HEK293T (cell line): ENCODE measurements around the gene HSD3B2.

Experiments used
- CTCF ChIA-PET: fragments of 350-600 bp; formaldehyde crosslinking; extraction: SDS; loops from one replicate; lab custom pipeline; 2021; ENCODE audit warnings: antibody characterized with exemption, inconsistent platforms; lab: Yijun Ruan, JAX
- POLR2A ChIA-PET: fragments of 350-600 bp; formaldehyde crosslinking; extraction: SDS; loops from one replicate; lab custom pipeline; 2020; ENCODE audit warnings: antibody characterized with exemption, inconsistent platforms; lab: Yijun Ruan, JAX
- DNase-seq: peaks from one replicate; pipeline ENCODE4 v3.0.0; 2012; ENCODE audit warnings: mixed read lengths; ENCODE audit errors: extremely low spot score
- ARNT ChIP-seq: fragments of 450-650 bp; IDR thresholded peaks from 2 replicates; pipeline ENCODE4 v1.6.1; 2017; ENCODE audit warnings: mild to moderate bottlenecking
- BHLHE40 ChIP-seq: fragments of 450-650 bp; IDR thresholded peaks from 2 replicates; pipeline ENCODE4 v1.6.1; 2016; ENCODE audit warnings: mild to moderate bottlenecking, moderate library complexity, borderline replicate concordance
- CTBP1 ChIP-seq: fragments of 450-650 bp; IDR thresholded peaks from 2 replicates; pipeline ENCODE4 v1.6.1; 2016; ENCODE audit warnings: borderline replicate concordance
- ELF4 ChIP-seq: fragments of 450-650 bp; IDR thresholded peaks from 2 replicates; pipeline ENCODE4 v1.6.1; 2017; ENCODE audit warnings: antibody characterized with exemption
- FOXA1 ChIP-seq: fragments of 450-650 bp; IDR thresholded peaks from 2 replicates; pipeline ENCODE4 v1.6.1; 2016; ENCODE audit warnings: mild to moderate bottlenecking
- FOXK2 ChIP-seq: fragments of 450-650 bp; IDR thresholded peaks from 2 replicates; pipeline ENCODE4 v1.6.1; 2016; ENCODE audit warnings: mild to moderate bottlenecking
- FOXM1 ChIP-seq: fragments of 450-650 bp; IDR thresholded peaks from 2 replicates; pipeline ENCODE4 v1.6.1; 2017; ENCODE audit warnings: mild to moderate bottlenecking, borderline replicate concordance
- HDGF ChIP-seq: fragments of 450-650 bp; IDR thresholded peaks from 2 replicates; pipeline ENCODE4 v1.6.1; 2017; ENCODE audit warnings: antibody characterized with exemption, borderline replicate concordance
- L3MBTL2 ChIP-seq: fragments of 450-650 bp; conservative IDR thresholded peaks from 2 replicates; pipeline ENCODE4 v1.6.1; 2016; ENCODE audit warnings: mild to moderate bottlenecking
- LEF1 ChIP-seq: fragments of 450-650 bp; IDR thresholded peaks from 2 replicates; pipeline ENCODE4 v1.6.1; 2017; ENCODE audit warnings: mild to moderate bottlenecking, borderline replicate concordance
- NFRKB ChIP-seq: fragments of 450-650 bp; IDR thresholded peaks from 2 replicates; pipeline ENCODE4 v1.6.1; 2016; ENCODE audit warnings: mild to moderate bottlenecking, moderate library complexity
- SP1 ChIP-seq: fragments of 450-650 bp; IDR thresholded peaks from 2 replicates; pipeline ENCODE4 v1.6.1; 2017
- SUZ12 ChIP-seq: fragments of 450-650 bp; IDR thresholded peaks from 2 replicates; pipeline ENCODE4 v1.6.1; 2016; ENCODE audit warnings: mild to moderate bottlenecking
- TARDBP ChIP-seq: fragments of 450-650 bp; IDR thresholded peaks from 2 replicates; pipeline ENCODE4 v1.6.1; 2016
- ZNF384 ChIP-seq: fragments of 450-650 bp; IDR thresholded peaks from 2 replicates; pipeline ENCODE4 v1.6.1; 2016
- TF ChIP-seq, protein P1 (sequence below): fragments of 450-650 bp; IDR thresholded peaks from 2 replicates; pipeline ENCODE4 v1.6.1; 2016

The HSD3B2 gene

DNA sequence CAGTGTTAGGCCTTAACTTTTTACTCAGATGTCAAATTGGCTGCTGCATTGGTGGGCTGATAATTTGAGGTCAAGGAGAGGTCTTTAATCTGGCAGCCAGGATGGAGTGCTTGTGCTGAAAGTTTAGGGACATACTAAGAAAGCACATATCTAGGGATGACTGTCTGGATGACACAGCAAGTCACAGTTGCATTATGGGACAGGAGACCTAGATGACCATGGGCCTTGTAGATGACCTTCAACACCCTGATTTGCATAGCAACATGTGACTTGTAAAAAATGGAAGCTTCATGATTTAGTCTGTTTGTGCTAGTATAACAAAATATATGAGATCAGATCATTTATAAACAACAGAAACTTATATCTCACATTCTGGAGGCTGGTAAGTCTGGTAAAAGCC is 18.0 kb upstream of the HSD3B2 start:
- POLR2A ChIA-PET: no interaction called here
- DNase-seq: no peak
- no peak for TF ChIP-seq FOXA1
- no peak for TF ChIP-seq CTBP1
- TF ChIP-seq SP1: no peak
- TF ChIP-seq TARDBP: no peak
- no peak for TF ChIP-seq ELF4
- no peak for TF ChIP-seq FOXK2
- TF ChIP-seq BHLHE40: no peak
- no peak for TF ChIP-seq LEF1
- no peak for TF ChIP-seq HDGF
- no peak for TF ChIP-seq NFRKB
- TF ChIP-seq, protein P1, sequence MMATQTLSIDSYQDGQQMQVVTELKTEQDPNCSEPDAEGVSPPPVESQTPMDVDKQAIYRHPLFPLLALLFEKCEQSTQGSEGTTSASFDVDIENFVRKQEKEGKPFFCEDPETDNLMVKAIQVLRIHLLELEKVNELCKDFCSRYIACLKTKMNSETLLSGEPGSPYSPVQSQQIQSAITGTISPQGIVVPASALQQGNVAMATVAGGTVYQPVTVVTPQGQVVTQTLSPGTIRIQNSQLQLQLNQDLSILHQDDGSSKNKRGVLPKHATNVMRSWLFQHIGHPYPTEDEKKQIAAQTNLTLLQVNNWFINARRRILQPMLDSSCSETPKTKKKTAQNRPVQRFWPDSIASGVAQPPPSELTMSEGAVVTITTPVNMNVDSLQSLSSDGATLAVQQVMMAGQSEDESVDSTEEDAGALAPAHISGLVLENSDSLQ: no peak
- CTCF ChIA-PET: no interaction called here

DNA sequence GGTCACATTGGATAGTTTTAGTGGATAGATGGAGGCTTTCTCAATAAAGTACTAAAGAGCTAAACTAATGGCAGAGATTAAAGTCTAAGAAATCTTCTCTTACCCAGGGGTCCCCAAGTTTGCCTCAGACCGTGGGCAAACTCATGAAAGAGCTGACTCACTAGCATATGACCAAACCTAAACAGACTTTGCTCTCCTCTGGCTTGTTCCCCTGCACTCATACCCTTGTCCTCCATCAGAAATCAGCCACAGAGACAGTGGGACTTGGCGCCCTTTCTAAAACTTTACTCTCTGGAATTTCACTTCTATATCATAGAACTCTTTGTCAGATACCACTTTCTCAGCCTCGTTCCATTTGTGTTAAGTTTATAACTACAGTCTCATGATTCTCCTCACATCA is 17.0 kb upstream of the HSD3B2 start:
- no peak for TF ChIP-seq LEF1
- TF ChIP-seq, protein P1: no peak
- no peak for TF ChIP-seq ZNF384
- TF ChIP-seq FOXK2: no peak
- TF ChIP-seq SUZ12: no peak
- no peak for TF ChIP-seq CTBP1
- CTCF ChIA-PET: no interaction called here
- POLR2A ChIA-PET: no interaction called here
- DNase-seq: no peak

DNA sequence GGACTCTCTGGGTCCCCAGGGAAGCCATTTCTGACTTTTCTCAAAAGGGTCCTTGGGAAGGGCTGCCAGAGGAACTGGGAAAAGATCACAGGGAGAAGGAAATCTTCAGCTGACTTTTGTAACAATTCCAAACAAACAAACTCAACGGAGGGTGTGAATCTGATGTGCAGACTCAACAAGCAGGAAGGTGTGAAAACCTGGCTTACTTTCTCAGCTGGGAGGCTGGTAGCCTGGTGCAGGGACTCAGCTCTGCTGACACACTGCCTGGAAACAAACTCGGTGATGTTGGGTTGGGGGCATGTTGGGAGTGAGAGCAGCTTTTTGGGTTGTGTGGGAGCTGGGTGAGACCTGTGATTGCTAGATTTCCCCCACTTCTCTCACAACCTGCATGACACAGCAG is 10.2 kb upstream of the HSD3B2 start:
- no peak for TF ChIP-seq FOXK2
- TF ChIP-seq LEF1: no peak
- no peak for TF ChIP-seq SUZ12
- TF ChIP-seq BHLHE40: no peak
- TF ChIP-seq SP1: no peak
- TF ChIP-seq ZNF384: no peak
- POLR2A ChIA-PET: no interaction called here
- CTCF ChIA-PET: no interaction called here
- DNase-seq: no peak

DNA sequence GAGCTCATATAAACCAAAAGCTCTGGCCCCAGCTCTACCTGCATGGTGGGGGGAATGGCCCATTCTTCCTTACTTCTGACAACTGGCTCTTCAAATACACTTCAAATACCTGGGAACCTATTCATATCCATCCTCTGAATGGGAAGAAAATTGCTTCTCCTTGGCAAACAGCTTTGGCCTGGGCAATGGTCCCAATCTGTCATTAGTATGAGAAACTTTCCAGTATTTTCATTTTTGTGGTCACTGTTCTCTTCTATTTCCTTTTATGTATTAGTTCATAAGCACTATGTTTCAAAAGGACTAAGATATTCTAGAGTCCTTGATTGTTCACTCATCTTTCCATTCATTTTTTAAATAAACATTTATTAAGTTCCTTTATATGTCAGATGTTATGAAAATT is 5.2 kb upstream of the HSD3B2 start:
- ChIA-PET CTCF (no interaction called here), POLR2A (no interaction called here)
- DNase-seq: no peak
- no peak for TF ChIP-seq ARNT
- TF ChIP-seq ELF4: no peak
- no peak for TF ChIP-seq BHLHE40
- no peak for TF ChIP-seq LEF1
- no peak for TF ChIP-seq HDGF
- no peak for TF ChIP-seq ZNF384
- no peak for TF ChIP-seq FOXK2
- no peak for TF ChIP-seq SP1
- TF ChIP-seq L3MBTL2: no peak
- TF ChIP-seq NFRKB: no peak
- no peak for TF ChIP-seq CTBP1

DNA sequence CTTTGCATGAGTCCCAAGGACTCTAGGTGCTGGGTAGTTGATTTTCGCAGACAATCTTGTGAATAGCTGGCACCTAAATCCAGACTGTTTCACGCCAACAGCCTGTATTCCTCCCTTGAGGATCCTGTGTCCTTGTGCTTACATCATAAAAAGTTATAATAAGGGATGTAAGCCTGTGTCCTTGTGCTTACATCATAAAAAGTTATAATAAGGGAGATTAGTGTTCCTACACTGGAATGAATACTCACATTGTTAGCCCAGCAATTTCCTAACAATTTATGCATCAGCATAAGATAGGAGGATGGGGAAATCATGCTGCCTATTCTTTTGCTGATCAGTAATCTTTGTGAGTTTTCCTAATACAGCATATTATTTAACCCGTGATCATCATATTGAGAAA is 4.0 kb upstream of the HSD3B2 start:
- TF ChIP-seq HDGF (no peak), FOXA1 (no peak), BHLHE40 (no peak), CTBP1 (no peak), NFRKB (no peak), ARNT (no peak), FOXM1 (no peak), SUZ12 (no peak), SP1 (no peak), L3MBTL2 (no peak)
- TF ChIP-seq, protein P1: no peak
- ChIA-PET CTCF (no interaction called here), POLR2A (no interaction called here)
- DNase-seq: no peak

DNA sequence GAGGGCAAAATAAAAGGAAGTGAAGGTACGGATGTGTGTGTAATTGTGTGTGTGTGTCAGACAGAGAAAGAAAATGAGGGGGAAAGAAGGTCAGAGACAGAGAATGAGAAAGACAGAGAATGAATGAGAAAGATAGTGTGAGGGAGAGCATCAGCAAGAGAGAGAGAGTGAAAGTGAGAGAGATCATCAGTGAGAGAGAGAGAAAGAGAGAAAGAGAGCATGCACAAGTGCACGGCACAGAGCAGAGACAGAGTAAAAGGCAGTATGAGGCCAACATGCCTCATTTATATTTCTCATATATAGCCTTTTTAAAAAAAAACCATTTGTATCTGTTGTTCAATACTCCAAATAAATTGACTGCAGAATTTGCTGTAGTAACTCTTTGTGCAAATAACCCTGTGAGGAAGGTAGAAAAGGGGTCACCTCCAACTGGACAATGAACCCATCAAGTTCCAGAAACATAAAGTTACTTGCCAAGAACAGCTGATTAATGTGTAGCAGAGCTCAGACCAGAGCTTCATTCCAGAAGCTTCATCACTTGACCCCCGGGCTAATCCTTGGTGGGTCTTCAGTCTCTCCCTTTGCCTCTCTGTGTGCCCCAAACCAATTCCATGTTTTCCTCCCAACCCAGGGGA is 1.2 kb downstream of the HSD3B2 start:
- ChIA-PET POLR2A (no interaction called here), CTCF (no interaction called here)
- TF ChIP-seq FOXA1 (no peak), L3MBTL2 (no peak), ELF4 (no peak), BHLHE40 (no peak), NFRKB (no peak), LEF1 (no peak), SP1 (no peak), CTBP1 (no peak), SUZ12 (no peak), TARDBP (no peak), FOXM1 (no peak), ZNF384 (no peak), HDGF (no peak), FOXK2 (no peak)
- TF ChIP-seq, protein P1: no peak
- no peak for DNase-seq
